ENCODE data around the gene C13orf46. TPM values are rescaled to one million over a fixed set of nuclear protein-coding genes. Genes with fewer than 3 reads are reported as not detected.

The C13orf46 gene
- total RNA-seq, 1 experiment from 2014 or later = 1.4 TPM

DNA sequence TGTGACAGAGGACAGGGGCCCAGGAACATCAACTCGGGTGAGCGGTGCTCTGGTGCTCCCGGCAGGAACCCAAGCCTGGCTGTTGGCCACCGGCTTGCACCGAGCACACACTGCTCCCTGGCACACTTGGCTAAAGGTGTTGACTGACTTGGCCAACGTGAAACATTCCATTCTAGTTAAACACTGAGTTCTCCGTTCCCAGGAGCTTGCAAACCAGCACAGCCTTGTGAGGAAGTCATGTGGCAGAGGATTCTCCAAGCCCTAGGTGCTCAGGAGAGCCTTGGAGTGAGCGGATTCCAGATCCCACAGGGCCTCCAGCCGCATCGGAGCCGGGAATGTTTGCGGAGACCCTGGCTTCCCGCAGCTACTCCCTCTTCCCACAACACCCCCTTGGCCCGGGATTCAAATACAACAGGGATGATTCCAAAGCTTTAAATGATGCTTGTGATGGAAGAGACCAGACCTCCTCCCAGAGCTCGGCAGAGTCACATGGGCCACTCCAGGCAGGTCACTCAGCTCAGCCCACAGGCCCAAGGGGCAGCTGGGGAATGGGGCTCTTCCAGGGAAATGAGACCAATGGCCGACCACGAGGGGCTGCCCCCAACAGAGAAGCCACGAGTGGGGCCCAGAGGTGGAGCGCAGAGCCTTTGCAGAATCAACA lies 2.9 kb downstream of the C13orf46 start:
- Mint-ChIP-seq H3K27ac (ENCODE audit: low read depth, unreplicated experiment) (peak overlapping the region; percentile 86), H3K36me3 (ENCODE audit: insufficient read depth, unreplicated experiment) (peaks cover 5% of the 10 kb centered on the region), H3K27me3 (ENCODE audit: insufficient read depth, unreplicated experiment) (no peaks in the 10 kb centered on the region), H3K9me3 (ENCODE audit: unreplicated experiment) (no peaks in the 10 kb centered on the region), H3K4me3 (ENCODE audit: unreplicated experiment) (peak overlapping the region; percentile 67), H3K4me1 (ENCODE audit: insufficient read depth, unreplicated experiment) (peaks cover 5% of the 10 kb centered on the region)
- peak; percentile 96 for DNase-seq (ENCODE audit: unreplicated experiment)
- ChIA-PET CTCF (interaction anchor here (0.6 to 1.6 kb wide), 3 partner anchors 23 to 263 kb away, joined by 3 to 4 read pairs (median 4); no protein-coding TSS in a partner anchor), POLR2A (interaction anchor here (0.7 to 4.0 kb wide), 18 partner anchors 8 to 311 kb away, joined by 3 to 47 read pairs (median 4); partner anchors contain the start of gene UPF3A)
- TF ChIP-seq, protein P1, sequence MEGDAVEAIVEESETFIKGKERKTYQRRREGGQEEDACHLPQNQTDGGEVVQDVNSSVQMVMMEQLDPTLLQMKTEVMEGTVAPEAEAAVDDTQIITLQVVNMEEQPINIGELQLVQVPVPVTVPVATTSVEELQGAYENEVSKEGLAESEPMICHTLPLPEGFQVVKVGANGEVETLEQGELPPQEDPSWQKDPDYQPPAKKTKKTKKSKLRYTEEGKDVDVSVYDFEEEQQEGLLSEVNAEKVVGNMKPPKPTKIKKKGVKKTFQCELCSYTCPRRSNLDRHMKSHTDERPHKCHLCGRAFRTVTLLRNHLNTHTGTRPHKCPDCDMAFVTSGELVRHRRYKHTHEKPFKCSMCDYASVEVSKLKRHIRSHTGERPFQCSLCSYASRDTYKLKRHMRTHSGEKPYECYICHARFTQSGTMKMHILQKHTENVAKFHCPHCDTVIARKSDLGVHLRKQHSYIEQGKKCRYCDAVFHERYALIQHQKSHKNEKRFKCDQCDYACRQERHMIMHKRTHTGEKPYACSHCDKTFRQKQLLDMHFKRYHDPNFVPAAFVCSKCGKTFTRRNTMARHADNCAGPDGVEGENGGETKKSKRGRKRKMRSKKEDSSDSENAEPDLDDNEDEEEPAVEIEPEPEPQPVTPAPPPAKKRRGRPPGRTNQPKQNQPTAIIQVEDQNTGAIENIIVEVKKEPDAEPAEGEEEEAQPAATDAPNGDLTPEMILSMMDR (IDR thresholded peaks at IDR 0.05; ENCODE audit: unreplicated experiment) = no peak
- no TSS peak for BruUV-seq (replicated peaks)
- intact Hi-C loops (cut with micrococcal nuclease) = no loop called here

DNA sequence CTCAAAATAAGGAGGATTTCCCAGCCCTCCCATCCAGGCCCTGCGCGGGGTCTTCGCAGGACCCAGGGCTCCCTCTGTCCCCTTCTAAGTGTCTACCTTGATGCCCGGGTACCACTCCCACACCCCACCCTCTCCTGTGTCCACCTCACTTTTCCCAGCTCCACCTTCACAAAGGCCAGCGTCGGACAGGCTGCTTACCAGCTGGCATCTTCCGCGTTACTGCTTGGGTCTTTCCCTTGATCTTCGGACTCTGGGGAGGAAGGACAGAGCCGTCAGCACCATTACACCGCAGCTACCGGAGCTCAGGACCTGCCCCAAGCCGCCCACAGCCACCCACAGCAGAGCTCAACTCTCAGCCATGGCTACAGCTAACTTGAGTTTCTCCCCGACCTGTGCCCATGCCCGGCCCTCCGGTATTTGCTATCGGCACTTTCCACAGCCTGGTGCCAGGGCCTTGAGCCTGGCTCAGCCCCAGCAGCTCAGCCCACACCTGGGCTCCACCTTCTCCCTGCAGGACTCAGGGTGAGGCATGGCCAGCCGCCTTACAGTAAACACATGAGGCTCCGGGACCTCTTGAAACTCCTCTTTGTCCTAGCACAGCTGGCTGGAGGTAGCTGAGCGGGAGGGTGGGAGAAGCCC lies 3.8 kb downstream of the C13orf46 start:
- H3K4me3 Mint-ChIP-seq (ENCODE audit: unreplicated experiment) = peak overlapping the region; percentile 67
- no TSS peak for BruUV-seq (replicated peaks)
- peaks cover 5% of the 10 kb centered on the region for H3K4me1 Mint-ChIP-seq (ENCODE audit: insufficient read depth, unreplicated experiment)
- DNase-seq (ENCODE audit: unreplicated experiment) = peak; percentile 83
- intact Hi-C loops (cut with micrococcal nuclease) = no loop called here
- POLR2A ChIA-PET = interaction anchor here (0.8 to 4.0 kb wide), 14 partner anchors 9 to 312 kb away, joined by 3 to 47 read pairs (median 6); partner anchors contain the start of gene UPF3A
- H3K27ac Mint-ChIP-seq (ENCODE audit: low read depth, unreplicated experiment) = peak overlapping the region; percentile 86
- H3K27me3 Mint-ChIP-seq (ENCODE audit: insufficient read depth, unreplicated experiment) = no peaks in the 10 kb centered on the region
- TF ChIP-seq, protein P1 (IDR thresholded peaks at IDR 0.05; ENCODE audit: unreplicated experiment) = no peak
- H3K36me3 Mint-ChIP-seq (ENCODE audit: insufficient read depth, unreplicated experiment) = no peaks in the 10 kb centered on the region
- H3K9me3 Mint-ChIP-seq (ENCODE audit: unreplicated experiment) = no peaks in the 10 kb centered on the region
- CTCF ChIA-PET = interaction anchor here (0.6 to 1.6 kb wide), 4 partner anchors 9 to 264 kb away, joined by 3 to 6 read pairs (median 4); no protein-coding TSS in a partner anchor

DNA sequence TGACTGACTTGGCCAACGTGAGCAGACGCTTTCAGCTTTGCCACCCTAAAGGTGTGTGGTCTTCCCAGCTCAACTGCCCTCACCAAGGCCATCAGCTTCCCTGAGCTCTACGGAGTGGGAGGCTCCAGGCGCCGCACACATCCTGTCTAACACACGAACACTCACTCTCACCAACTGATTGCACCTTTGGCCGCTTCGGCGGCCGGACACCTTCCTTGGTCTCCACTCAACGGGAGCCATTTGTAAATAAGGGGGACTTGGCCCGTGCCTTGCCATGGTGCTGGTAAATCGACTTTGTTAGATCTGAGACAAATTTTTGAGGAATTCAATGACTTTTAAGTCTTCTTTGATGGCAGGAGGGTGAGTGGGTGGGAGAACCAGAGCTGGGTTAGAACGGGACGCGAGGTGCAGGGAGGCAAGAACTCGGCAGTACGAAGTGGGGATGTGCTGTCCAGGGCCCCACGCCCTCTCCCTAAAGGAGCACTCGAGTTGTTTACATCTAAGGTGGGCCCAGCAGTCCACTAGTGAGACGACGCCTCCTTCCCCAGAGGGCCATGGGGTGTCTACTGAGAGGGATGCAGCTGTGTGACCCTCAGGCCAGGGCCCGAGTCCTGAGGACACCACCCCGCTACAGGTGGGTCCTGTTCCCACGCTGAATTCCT lies 4.4 kb downstream of the C13orf46 start:
- TF ChIP-seq, protein P1 (IDR thresholded peaks at IDR 0.05; ENCODE audit: unreplicated experiment) = no peak
- peak overlapping the region; percentile 67 for H3K4me3 Mint-ChIP-seq (ENCODE audit: unreplicated experiment)
- CTCF ChIA-PET = interaction anchor here (1.2 kb wide), 2 partner anchors 9 to 10 kb away, joined by 6 read pairs; no protein-coding TSS in a partner anchor
- POLR2A ChIA-PET = interaction anchor here (0.8 to 4.0 kb wide), 8 partner anchors 8 to 120 kb away, joined by 3 to 47 read pairs (median 8); no protein-coding TSS in a partner anchor
- H3K36me3 Mint-ChIP-seq (ENCODE audit: insufficient read depth, unreplicated experiment) = no peaks in the 10 kb centered on the region
- intact Hi-C loops (cut with micrococcal nuclease) = no loop called here
- peak overlapping the region; percentile 86 for H3K27ac Mint-ChIP-seq (ENCODE audit: low read depth, unreplicated experiment)
- H3K9me3 Mint-ChIP-seq (ENCODE audit: unreplicated experiment) = no peaks in the 10 kb centered on the region
- H3K4me1 Mint-ChIP-seq (ENCODE audit: insufficient read depth, unreplicated experiment) = peaks cover 5% of the 10 kb centered on the region
- BruUV-seq (replicated peaks) = no TSS peak
- DNase-seq (ENCODE audit: unreplicated experiment) = no peak
- no peaks in the 10 kb centered on the region for H3K27me3 Mint-ChIP-seq (ENCODE audit: insufficient read depth, unreplicated experiment)
